GM19372 (cell line): Measurements from ENCODE around the gene KCND3.

Source experiments
- ATAC-seq: cut with Tn5 transposase; IDR thresholded peaks from one replicate; pipeline ENCODE4 v1.9.1; 2021; ENCODE audit warnings: mild to moderate bottlenecking, low read depth, moderate library complexity; ENCODE audit not compliant: unreplicated experiment

Gene KCND3

DNA sequence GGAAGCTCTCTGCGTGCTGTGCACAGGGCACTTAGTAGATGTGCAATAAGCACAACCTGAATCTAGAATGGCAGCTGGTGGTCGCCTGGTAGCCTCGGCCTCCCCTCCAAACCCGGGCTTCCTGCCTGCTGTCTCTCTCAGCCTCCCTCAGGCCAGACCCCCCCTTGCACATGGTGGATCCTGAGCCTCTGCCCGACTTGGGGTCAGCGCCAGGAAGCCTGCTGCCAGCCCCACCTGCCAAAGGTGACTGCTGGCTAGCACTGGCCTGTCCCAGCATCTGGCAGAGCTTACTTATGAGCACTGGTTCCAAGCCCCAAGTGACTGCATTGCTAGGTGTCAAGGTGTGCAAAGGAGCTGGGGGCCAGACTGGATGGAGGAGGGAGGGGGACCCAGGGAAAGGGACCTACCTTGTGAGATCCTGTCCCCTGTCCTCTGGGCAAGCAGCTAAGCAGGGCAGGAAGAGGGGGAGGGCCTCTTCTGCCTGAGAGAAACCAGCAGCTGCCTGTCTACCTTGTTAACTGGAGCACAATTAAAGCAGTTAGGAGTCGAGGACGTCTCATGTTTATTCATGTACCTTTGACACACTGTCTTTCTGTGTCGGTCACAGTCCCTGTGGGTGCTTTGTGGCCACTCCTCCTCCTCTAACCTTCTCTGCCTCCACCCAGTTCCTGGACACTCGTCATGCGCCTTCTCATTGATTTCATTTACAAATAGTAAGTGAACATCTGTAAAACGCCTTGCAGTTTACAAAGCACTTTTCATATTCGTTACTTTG is 132.9 kb downstream of the KCND3 start:
- no peak for ATAC-seq

DNA sequence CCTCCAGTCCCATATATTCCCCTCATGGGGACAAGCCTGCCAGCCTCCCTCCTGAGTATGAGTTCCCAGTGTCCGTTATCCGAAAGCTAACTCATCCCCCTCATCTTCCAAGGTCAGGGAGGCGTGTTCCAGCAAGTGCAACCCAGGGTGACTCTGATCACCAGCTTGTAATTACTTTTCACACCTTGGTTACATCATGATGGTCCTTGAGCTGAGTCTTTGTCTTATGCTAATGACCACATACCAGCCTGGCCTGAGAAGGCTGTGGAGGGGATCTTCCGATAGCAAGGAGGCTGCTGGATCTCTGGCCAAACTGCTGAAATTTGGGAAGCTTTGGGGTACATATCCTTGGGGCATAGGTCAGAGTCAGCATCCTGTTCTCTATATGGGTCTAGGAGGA is 134.2 kb downstream of the KCND3 start:
- ATAC-seq = no peak

GRCh38 chr1:111852261-111852721 is 137.2 kb downstream of the KCND3 start:
- no peak for ATAC-seq

DNA sequence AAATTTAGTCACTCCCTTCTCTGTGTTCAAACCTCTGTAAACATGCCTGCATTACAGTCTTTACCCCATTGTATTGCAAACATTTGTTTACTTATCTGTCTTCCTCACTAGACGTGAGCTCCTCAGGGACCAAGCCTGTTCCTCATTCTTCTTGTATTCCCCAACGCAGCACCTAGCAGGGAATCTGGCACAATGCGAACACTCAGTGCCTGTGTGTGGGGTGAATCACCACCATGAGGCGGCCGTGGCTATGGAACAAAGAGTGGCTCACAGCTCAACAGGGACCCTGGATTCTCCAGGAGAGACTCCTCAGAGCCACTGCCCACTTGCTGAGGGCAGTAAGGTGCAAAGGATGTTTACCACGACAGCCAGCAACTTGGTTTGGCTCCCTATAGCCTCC is 137.9 kb downstream of the KCND3 start:
- no peak for ATAC-seq

- ATAC-seq = no peak
Measured at GRCh38 chr1:111850109-111850508, 139.4 kb downstream of the KCND3 start.

DNA sequence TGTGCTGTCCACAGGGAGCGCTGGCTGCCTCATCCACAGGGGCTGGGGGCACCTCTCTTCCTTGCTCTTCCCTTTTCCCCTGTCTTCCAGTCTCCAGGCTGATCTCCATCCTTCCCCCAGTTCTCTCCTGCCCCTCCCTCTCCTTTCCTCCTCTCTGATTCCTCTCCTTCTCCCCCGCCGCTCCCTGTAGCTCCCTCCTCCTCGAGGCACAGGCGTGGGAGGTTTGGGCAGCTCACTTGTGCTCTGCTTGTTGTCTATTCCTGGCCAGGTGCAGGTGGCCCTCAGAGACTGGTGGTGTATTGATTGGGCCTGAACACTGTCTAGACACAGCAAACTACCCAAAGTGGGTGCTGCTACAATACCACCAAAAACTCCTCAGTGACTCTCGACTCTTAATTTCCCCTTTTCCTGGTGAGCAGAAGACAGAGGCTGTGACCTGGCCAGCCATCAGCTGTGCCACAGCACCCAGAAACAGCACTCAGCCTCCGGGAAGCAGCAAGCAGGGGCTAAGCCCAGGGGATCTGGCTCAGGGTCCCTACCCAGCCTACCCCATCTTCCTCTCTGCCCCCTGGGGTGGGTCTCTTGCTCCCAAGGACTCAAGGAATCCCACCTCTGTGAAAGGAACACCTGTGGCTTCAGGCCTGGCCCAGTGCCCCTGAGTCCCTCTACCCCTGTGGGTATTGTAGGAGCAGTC is 140.5 kb downstream of the KCND3 start:
- no peak for ATAC-seq

DNA sequence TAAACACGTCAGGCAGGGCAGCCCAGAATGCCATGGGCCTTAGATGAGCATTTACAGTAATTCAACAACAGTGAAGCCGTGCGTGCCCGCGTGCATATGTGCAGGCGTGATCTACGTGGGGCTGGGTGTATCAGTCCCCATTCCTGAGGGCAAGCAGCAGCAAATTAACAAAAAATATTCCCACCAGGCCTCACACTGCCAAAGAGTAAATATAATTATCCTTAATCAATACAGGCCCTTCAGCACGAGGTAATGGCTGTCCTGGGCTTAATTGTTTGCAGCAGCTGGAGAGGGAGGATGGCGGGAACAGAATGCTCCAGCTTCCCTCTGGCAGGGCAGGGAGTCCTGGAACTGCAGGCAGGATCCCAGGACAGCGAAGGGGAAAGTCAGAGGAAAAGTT is 142.0 kb downstream of the KCND3 start:
- no peak for ATAC-seq

GRCh38 chr1:111846842-111847241 is 142.6 kb downstream of the KCND3 start:
- ATAC-seq = no peak

GRCh38 chr1:111843177-111843576 is 146.3 kb downstream of the KCND3 start:
- ATAC-seq = no peak

GRCh38 chr1:111842411-111842810 is 147.1 kb downstream of the KCND3 start:
- no peak for ATAC-seq

GRCh38 chr1:111841746-111842145 is 147.7 kb downstream of the KCND3 start:
- ATAC-seq = no peak

DNA sequence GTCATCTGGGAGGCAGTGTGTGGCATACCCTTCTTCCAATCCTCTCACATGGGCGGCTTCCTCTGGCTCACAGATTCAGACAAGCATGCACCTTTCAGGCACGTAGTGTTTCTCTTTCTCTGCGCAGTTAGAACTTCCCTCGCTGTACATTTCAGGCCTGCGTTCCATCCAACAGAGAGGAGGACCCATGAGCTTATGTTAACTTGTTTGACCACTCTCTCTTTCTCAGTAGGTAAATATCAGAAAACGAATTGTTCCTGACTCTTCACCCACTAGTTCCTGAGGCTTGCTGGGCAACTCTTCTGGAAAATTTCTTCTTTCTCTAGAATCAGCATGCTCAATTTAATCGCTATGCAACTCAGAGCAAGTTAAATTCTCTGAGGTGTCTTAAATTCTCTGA is 148.3 kb downstream of the KCND3 start:
- no peak for ATAC-seq

DNA sequence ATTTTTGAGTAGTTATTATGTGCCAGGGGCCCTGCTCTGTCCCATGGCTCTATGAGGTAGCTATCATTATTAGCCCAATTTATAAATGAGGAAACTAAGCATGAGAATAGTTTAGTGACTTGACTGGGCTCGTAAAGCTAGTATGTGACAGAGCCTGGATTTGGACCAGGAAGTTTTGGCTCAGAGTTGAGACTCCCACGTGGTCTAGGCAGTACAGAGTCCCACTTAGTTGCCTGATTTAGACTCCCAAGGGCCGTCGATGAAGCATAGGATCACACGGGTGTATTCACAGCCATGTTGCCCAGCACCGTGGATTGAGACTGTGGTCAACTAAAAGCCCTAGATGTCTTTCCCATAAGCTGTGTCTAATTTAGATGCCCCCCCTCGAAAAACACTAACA is 152.1 kb downstream of the KCND3 start:
- ATAC-seq = no peak

DNA sequence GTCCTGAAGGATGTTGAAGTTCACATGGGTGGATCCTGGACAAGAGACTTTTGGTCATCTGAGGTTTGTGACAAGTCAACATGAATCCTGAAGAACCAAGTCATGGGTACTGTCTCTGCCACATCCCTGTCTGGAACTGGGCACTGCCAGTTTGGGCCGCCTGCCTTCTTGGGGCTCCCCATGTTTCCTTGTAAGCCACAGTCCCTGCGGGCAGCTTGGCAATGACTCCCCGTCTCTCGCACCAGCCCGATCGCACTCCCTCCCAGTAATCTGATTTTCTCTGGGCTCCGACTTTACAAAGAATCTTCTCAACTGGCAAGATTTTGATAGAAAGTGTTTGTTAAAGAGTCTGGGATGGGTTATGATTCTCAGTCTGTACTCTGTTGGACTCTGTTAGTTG is 153.4 kb downstream of the KCND3 start:
- ATAC-seq = no peak

GRCh38 chr1:111835514-111835913 is 154.0 kb downstream of the KCND3 start:
- no peak for ATAC-seq

- no peak for ATAC-seq
Measured at GRCh38 chr1:111834956-111835355, 154.5 kb downstream of the KCND3 start.

GRCh38 chr1:111833334-111833733 is 156.1 kb downstream of the KCND3 start:
- no peak for ATAC-seq

GRCh38 chr1:111832521-111833155 is 156.8 kb downstream of the KCND3 start:
- ATAC-seq = no peak

DNA sequence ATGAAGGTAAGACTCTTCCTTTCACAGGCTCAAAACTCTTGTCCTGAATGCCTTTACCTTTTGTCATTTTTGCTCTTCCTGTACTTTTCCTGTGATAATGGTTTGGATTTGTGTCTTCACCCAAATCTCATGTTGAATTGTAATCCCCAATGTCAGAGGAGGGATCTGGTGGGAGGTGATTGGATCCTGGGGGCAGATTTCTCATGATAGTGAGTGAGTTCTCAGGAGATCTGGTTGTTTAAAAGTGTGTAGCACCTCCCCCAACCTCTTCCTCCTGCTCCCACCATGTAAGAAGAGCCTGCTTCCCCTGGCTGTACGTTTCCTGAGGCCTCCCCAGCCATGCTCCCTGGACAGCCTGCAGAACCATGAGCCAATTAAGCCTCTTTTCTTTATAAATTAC is 158.3 kb downstream of the KCND3 start:
- ATAC-seq = no peak

DNA sequence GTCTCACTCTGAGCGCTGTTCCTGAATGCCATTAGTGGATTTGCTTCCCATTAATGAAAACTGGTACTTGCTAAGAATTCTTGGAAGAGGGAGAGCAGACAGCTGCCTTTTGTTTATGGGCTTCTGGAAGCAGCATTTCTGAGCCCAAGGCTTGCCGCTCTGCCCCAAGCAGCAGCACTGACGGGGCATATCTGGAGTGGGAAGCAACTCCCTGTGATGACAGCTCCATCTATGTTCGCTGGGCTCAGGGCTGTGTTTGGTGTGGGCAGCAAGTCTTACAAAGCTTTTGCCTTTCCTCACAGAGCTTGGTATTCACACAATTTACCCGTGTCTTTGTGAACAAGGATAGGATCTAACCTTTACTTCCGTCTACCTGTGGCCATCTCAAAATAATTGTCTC is 161.5 kb downstream of the KCND3 start:
- ATAC-seq = no peak

DNA sequence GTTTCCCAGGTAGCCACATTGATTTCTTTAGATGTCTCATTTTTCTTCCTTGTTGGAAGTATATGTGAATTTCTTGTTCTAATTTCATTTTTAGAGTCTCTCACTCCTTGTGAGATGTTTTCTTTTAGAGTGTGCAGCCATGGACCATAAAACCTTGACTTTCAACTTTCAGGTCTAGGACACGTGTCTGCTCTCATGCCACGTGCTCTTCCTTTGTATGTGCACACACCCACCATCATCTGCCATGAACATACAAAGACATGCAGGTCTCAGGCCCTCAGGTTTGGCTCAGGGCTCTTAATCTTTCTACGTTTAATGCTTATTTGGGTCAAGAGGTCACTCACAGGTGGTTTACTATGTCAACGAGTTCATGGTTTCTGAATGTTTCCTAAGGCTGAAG is 163.2 kb downstream of the KCND3 start:
- ATAC-seq = no peak

DNA sequence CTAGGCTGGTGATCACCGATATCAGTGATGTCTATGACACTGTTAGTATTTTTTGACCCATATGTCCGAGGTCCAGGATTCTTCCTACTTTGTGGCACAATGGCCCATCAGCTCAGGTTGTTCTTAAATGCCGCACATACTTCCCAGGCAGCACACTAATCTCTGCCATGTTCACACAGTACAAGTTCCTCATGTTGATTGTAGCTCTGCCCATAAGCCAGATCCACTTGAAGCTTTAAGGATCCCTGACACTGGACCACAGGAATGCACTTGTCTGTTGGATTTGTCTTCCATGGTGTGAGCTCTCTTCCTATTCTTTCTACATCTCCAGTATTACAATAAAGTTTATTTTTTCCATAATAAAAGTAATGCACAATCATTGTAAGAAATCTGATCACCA is 164.3 kb downstream of the KCND3 start:
- no peak for ATAC-seq
